Motor neuron (in vitro differentiated cells): ENCODE results near the gene ANKRD29. TPM values are rescaled to one million over a fixed set of nuclear protein-coding genes. Genes with fewer than 3 reads are reported as not detected.
A peak's percentile ranks its signal among the peaks of the same experiment; 100 is the strongest.
"Not testable (repeated sequence)": the region's sequence is repeated elsewhere in the genome, so short reads cannot be mapped to it uniquely, and the experiment has no call there.

Experiments
- ATAC-seq, 8 experiments: fragments of 200-7000 bp; cut with Tn5 transposase; replicated peaks in 6 of 8; 2 replicates each; pipeline ENCODE4 v1.8.0; 2021; ENCODE audit warnings: mild to moderate bottlenecking in 8 of 8, moderate library complexity in 8 of 8
- H3K27ac ChIP-seq, 2 donors: fragments of 250-450 bp; sonication (Bioruptor Pico); 2 replicates each; pipeline ENCODE4 v1.9.0; 2021; ENCODE audit warnings: antibody characterized with exemption in 2 of 2, mild to moderate bottlenecking in 2 of 2, moderate library complexity in 1 of 2
- H3K4me1 ChIP-seq, 2 donors: fragments of 250-450 bp; sonication (Bioruptor Pico); replicated peaks in 1 of 2; 2 replicates each; pipeline ENCODE4 v1.6.1; 2021; ENCODE audit warnings: antibody characterized with exemption in 2 of 2, mild to moderate bottlenecking in 2 of 2, moderate library complexity in 1 of 2
- H3K4me3 ChIP-seq, 5 donors: fragments of 250-450 bp; sonication (Bioruptor Pico); 2 replicates each; pipeline ENCODE4 v1.9.0; 2021; ENCODE audit warnings: antibody characterized with exemption in 5 of 5, mild to moderate bottlenecking in 5 of 5, moderate library complexity in 4 of 5
- WGBS, 10 experiments: fragments of 450-650 bp; shearing (Covaris generic); methylation state at CpG; one replicate each; pipeline ENCODE4 v1.0.0; 2022; 5-methylcytosine and 5-hydroxymethylcytosine counted together
- in situ Hi-C, 9 experiments: fragments of 400-800 bp; cut with MboI; loops; one replicate each; pipeline ENCODE4 v1.15.0; 2021; ENCODE audit warnings: low sequenced_read_pairs in 9 of 9, low pct_unique_long_range_greater_than_20kb in 2 of 9; ENCODE audit not compliant: unreplicated experiment in 9 of 9
- total RNA-seq, 8 experiments: library from RNA; unstranded; fragments of 300-600 nt; gene quantifications; 2 replicates each; pipeline versions ENCODE4 v1.2.3 to v1.2.4, GENCODE V29; 2022

The ANKRD29 gene
- total RNA-seq, 8 experiments from 2014 or later: 0.42 to 6.9 (median 3.0) TPM

DNA sequence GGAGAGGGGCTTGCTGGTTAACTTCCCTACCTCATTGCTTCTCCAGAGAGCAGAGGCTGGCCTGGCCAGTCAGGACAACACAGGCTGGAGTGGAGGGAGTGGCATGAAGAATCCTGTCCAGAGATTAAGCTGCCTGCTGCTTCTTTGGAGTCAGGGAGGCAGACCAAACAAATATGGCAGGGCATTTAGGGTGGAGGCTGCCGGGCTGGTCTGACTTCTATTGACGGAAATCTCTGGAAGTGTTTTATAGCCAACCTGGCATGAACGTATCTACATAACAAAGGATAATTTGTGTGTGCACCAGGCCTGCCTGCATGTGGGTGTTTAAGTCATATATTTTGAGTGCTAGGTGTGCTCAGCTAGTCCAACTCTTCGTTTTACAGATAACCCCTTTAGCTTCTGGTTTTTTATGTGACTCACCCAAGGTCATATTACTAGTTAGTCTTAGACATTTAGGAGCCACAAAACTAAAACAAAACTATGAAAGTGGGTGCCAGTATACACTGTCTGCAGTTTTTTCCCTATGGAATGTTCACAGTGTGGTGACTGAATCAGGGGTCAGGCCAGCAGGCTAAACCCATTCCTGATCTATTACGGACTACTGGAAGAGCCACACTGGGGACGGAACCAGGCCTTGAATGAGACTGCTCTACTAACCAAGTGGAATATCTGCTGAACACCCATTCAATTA lies 81.9 kb downstream of the ANKRD29 start:
- Histone ChIP-seq H3K4me3 (no peak overlapping the region), H3K4me1 (peaks cover 7 to 20% of the 10 kb centered on the region in 2 donors), H3K27ac (no peak overlapping the region)
- WGBS, 10 experiments: 0 to 100% (median 92%) methylated on average over 1 to 6 of the region's 6 CpGs; no CpG with 5 or more reads in 3 of the 10 experiments
- in situ Hi-C loops: no loop called here
- no peak for ATAC-seq

GRCh38 chr18:23578891-23579653 lies 83.6 kb downstream of the ANKRD29 start:
- no peak overlapping the region for H3K4me3 ChIP-seq
- 40 to 100% (median 94%) methylated on average over 1 to 6 of the region's 8 CpGs for WGBS, 10 experiments
- ATAC-seq: peak in 2 of 8 experiments; percentile 8 to 24

GRCh38 chr18:23578067-23578701 lies 84.5 kb downstream of the ANKRD29 start:
- Histone ChIP-seq H3K4me3 (no peak overlapping the region), H3K4me1 (peaks cover 1 to 2% of the 10 kb centered on the region in 2 donors), H3K27ac (no peak overlapping the region)
- ATAC-seq: no peak
- in situ Hi-C loops: no loop called here
- 79 to 100% (median 87%) methylated on average over 1 to 2 of the region's 6 CpGs; no CpG with 5 or more reads in 6 of the 10 experiments for WGBS, 10 experiments

More at GRCh38 chr18:23578891-23579653, 83.6 kb downstream of the ANKRD29 start:
- H3K4me1 ChIP-seq: peaks cover 7 to 11% of the 10 kb centered on the region in 2 donors
- in situ Hi-C loops: no loop called here
- no peak overlapping the region for H3K27ac ChIP-seq

DNA sequence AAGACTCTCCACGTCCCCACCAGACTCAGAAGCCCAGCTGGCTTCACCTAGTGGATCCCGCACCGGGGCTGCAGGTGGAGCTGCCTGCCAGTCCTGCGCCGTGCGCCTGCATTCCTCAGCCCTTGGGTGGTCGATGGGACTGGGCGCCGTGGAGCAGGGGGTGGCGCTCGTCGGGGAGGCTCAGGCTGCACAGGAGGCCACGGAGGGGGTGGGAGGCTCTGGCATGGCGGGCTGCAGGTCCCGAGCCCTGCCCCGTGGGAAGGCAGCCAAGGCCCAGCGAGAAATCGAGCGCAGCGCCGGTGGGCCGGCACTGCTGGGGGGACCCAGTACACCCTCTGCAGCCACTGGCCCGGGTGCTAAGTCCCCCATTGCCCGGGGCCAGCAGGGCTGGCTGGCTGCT lies 85.2 kb downstream of the ANKRD29 start:
- H3K4me1 ChIP-seq, in situ Hi-C loops, H3K4me3 ChIP-seq, ATAC-seq, H3K27ac ChIP-seq: not testable (repeated sequence)
- no CpG with 5 or more reads among the region's 24 CpGs for WGBS, 10 experiments

- WGBS, 10 experiments: 92 to 100% (median 100%) methylated on average over 1 to 7 of the region's 7 CpGs; no CpG with 5 or more reads in 1 of the 10 experiments
- in situ Hi-C loops: no loop called here
- ATAC-seq: no peak
- no peak overlapping the region for H3K27ac ChIP-seq
- no peaks in the 10 kb centered on the region for H3K4me1 ChIP-seq
- H3K4me3 ChIP-seq: no peak overlapping the region
Measured at GRCh38 chr18:23575309-23575651, 87.4 kb downstream of the ANKRD29 start.

DNA sequence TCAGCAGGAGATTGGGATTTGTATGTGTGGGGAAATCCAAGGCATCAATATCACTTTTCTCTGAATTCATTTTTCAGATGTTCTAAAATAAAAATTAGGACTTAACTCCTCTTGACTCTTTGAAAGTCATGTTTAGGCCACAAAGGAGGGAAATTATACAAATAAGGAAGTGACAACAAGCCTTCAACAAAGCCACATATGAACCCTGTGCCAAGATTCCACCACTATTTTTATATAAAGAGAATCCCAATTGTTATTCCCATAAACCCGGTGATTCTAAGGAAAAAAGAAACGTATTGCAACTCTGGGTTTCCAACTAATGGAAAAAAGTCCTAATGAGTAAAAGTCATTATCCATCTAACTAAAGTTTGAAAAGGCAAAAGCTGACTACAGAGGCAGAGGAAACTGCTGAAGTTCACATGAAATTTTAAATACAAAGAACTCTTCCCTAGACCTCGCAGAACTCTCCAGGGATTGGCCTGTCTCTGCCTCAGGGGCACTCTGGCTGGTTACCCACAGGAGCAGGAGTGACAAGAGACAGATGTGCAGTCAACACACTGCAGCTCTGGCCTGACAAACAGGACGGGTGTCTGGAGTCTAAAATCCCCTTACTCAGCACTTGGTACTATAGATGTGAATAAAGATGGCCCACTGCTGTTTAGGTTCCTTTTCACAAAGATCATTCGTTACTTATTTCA lies 88.0 kb downstream of the ANKRD29 start:
- ATAC-seq: peak in 1 of 8 experiments; percentile 17
- whole genome bisulfite sequencing, 10 experiments: 0 to 93% (median 79%) methylated on average over 2 to 4 of the region's 5 CpGs; no CpG with 5 or more reads in 2 of the 10 experiments
- H3K4me1 ChIP-seq: no peaks in the 10 kb centered on the region
- H3K4me3 ChIP-seq: no peak overlapping the region
- H3K27ac ChIP-seq: no peak overlapping the region
- in situ Hi-C loops: no loop called here

DNA sequence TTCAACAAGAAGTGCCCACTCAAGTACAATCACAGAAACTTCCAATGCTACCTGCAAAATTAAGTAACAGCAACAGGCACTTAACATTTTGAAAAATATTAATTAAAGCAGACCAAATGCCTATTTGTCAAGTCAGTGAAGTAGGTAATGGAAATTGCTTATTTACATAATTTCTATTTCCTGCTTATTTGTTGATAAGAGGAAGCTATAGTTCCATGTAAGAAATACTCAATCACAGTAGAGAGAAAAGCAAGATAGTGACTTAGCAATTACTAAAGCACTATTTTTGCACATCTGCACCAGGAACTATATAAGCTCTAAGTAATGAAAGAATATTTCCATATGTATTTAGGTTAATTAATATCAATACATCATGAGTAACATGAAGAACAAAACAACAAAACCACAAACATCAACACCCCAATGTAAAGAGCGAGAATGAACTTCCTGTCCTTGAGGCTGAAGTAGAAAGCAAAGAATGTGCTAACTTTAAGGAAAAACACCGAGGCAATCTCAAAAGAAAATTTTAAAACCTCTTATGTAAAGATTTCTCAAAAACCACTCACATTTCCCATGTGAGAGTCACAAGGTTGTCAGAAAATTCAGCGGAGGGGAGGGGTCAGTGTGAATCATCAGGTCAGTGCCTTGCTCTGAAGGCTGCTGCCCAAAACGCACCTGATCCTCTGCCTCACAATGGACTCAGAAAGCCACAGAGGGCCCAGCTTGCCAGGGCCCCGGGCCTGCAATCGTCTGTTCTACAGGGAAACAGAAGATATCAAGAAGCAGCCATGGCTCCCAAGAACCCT lies 88.9 kb downstream of the ANKRD29 start:
- in situ Hi-C loops: no loop called here
- WGBS, 10 experiments: 0 to 100% (median 37%) methylated on average over 1 to 5 of the region's 6 CpGs
- no peak overlapping the region for H3K4me3 ChIP-seq
- no peak overlapping the region for H3K27ac ChIP-seq
- ATAC-seq: peak in 6 of 8 experiments; percentile 41 to 94 (median 57)
- H3K4me1 ChIP-seq: no peaks in the 10 kb centered on the region

DNA sequence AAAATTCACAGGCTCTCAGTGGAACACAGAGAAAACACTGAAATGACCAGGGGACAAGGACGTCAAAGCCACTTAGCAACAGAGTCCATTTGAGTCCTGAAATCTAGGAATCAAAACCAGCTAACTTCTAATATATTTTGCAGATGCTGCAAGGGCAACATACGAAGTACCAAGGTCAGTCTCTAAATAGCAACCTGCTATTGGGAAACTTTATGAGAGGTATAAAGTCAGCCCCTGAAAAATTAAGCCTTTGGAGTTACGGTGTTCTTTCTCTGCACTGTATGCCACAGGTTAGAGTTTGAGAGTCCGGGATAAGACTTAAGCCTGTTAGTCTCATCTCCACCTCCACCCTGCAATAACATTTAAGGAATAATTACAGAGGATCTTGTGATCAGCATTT lies 89.7 kb downstream of the ANKRD29 start:
- 85 to 100% (median 97%) methylated on average over 1 to 4 of the region's 4 CpGs; no CpG with 5 or more reads in 2 of the 10 experiments for WGBS, 10 experiments
- in situ Hi-C loops: no loop called here
- H3K4me1 ChIP-seq: no peaks in the 10 kb centered on the region
- no peak for ATAC-seq
- no peak overlapping the region for H3K27ac ChIP-seq
- H3K4me3 ChIP-seq: no peak overlapping the region

DNA sequence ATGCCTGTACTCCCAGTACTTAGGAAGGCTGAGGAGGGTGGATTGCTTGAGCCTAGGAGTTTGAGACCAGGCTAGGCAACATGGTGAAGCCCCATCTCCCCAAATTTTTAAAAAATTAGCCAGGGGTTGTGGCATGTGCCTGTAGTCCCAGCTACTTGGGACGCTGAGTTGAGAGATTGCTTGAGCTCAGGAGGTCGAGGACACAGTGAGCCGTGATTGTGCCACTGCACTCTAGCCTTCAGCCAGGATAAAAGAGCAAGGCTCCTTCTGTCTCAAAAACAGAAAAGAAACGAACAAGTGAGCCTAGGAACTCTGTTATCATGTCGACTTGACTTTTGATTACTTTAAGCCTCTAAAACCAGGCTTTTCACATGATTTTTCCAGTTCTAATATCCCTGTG lies 90.1 kb downstream of the ANKRD29 start:
- in situ Hi-C loops: no loop called here
- Histone ChIP-seq H3K4me1 (no peaks in the 10 kb centered on the region), H3K4me3 (no peak overlapping the region), H3K27ac (no peak overlapping the region)
- no peak for ATAC-seq
- 72 to 94% (median 88%) methylated on average over 2 to 5 of the region's 5 CpGs; no CpG with 5 or more reads in 2 of the 10 experiments for WGBS, 10 experiments

DNA sequence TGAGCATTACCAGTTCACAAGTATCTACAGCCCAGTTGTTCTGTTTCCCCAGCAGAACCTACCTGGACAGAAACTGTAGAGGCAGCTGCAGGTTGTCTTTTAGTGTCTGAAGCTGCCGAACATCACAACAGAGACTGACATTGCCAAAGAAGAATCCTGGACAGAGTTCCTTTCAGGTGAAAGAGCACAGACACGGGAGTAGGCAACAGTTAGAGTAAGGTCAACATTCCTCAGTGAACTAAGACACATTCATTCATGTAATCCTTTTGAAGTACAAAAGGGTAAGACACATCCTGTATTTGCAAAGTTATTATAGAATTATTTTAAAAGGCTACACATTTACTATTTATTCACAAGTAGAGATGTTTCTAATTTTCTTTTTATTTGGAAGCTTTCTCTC lies 90.7 kb downstream of the ANKRD29 start:
- Histone ChIP-seq H3K27ac (no peak overlapping the region), H3K4me3 (no peak overlapping the region), H3K4me1 (no peaks in the 10 kb centered on the region)
- ATAC-seq: no peak
- in situ Hi-C loops: no loop called here
- WGBS, 10 experiments: 85 to 100% (median 93%) methylated on average over 1 to 2 of the region's 2 CpGs; no CpG with 5 or more reads in 3 of the 10 experiments

DNA sequence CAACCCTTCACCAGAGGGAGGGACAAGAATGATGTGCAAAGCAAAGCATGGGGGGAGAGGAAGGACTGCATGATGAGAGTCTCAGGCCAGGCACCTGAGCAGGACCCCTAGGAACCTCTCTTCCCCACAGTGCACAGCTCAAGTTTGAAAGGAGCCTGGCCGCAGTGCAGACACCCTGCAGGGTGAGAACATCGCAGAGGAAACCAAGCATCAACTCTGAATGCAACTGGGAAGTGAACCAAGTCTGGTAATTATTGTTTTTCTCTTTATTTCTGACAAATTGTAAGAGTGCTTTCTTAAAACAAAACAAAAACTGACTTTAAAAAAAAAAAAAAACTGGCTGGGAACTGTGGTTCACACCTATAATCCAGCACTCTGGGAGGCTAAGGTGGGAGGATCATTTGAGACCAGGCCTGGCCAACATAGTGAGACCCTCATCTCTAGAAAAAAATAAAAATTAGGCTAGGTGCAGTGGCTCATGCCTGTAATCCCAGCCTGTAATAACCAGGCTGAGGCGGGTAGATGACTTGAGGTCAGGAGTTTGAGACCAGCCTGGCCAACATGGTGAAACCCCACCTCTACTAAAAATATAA lies 91.7 kb downstream of the ANKRD29 start:
- 52 to 100% (median 100%) methylated on average over 1 to 3 of the region's 3 CpGs; no CpG with 5 or more reads in 3 of the 10 experiments for WGBS, 10 experiments
- no peak for ATAC-seq
- in situ Hi-C loops: no loop called here
- Histone ChIP-seq H3K27ac (no peak overlapping the region), H3K4me1 (no peaks in the 10 kb centered on the region), H3K4me3 (no peak overlapping the region)
